Fibroblast of pulmonary artery (primary cell): ENCODE measurements around the gene SLC6A6.

Source experiments
- DNase-seq: peaks from one replicate; pipeline ENCODE4 v3.0.0-alpha.2; 2010; ENCODE audit warnings: low read depth
- H3K4me3 ChIP-seq: replicated peaks from 2 replicates; pipeline ENCODE4 v1.5.1; 2011; ENCODE audit warnings: low read depth, mild to moderate bottlenecking, control low read depth, low read length, moderate library complexity
- CTCF ChIP-seq: IDR thresholded peaks from 2 replicates; pipeline ENCODE4 v1.5.1; 2011; ENCODE audit warnings: mild to moderate bottlenecking, control low read depth, low read length, inconsistent platforms; ENCODE audit errors: missing control alignments

Gene SLC6A6

GRCh38 chr3:14467814-14468620 lies 65.6 kb downstream of the SLC6A6 start:
- H3K4me3 ChIP-seq, result no peak overlapping the region
- TF ChIP-seq CTCF, result peak; percentile 84
- peak; percentile 48 for DNase-seq

- no peak for TF ChIP-seq CTCF
- no peak overlapping the region for H3K4me3 ChIP-seq
- no peak for DNase-seq
Observed at GRCh38 chr3:14468621-14468981, 66.2 kb downstream of the SLC6A6 start.

GRCh38 chr3:14470461-14470860 lies 68.1 kb downstream of the SLC6A6 start:
- TF ChIP-seq CTCF, result no peak
- H3K4me3 ChIP-seq, result no peak overlapping the region
- no peak for DNase-seq

- no peak overlapping the region for H3K4me3 ChIP-seq
- DNase-seq, result no peak
- no peak for TF ChIP-seq CTCF
Observed at GRCh38 chr3:14471016-14471415, 68.6 kb downstream of the SLC6A6 start.

GRCh38 chr3:14471690-14472089 lies 69.3 kb downstream of the SLC6A6 start:
- no peak for DNase-seq
- no peak overlapping the region for H3K4me3 ChIP-seq
- no peak for TF ChIP-seq CTCF

GRCh38 chr3:14472471-14473351 lies 70.3 kb downstream of the SLC6A6 start:
- H3K4me3 ChIP-seq, result no peak overlapping the region
- DNase-seq, result peak; percentile 85
- no peak for TF ChIP-seq CTCF
